Superior temporal gyrus (tissue), 1 donor: ENCODE data around the gene TBC1D3H.
"Not testable (repeated sequence)": the region's sequence is repeated elsewhere in the genome, so short reads cannot be mapped to it uniquely, and the experiment has no call there.

Source experiments
- DNase-seq: peaks from one replicate; pipeline ENCODE4 v3.0.0-alpha.2; 2016; ENCODE audit errors: extremely low spot score

Gene TBC1D3H

DNA sequence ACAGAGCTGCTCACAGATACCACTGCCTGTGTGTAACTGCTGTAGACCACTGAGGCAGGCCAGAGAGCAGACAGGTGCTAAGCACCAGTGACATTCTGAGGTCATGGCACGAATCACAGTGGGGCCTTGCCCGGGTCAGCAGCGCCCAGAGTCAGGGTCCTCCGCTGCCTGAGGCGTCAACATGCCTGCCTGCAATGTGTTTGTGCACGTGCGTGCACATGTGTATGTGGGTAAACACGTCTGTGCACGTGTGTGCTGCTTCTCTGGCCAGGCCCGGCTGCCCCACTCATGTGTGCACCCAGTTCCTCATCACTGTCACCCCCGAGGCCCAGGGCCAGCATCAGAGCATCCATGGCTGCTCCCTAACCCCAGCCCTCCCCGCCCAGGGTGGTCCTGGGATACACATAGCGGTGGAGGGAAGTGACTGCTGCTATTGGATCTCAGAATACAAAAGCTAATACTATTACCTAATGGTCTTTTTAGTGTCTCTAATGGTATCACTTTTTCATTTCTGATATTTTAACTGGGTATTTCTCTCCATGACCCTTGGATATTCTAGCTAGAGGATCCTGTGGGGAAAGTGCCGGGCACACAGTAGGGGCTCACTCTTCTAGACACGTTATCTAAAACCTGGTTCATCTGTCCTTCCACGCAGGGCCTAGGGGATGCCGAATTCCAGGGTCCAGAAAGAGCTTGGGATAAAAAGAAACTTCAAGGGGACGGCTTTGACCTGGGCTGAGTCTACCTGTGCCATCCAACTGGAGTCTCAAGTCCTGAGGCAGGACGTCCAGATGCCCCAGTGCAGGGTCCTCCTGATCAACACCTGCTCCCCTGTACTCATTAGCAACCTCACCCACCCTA is at the start of gene TBC1D3H:
Gene TBC1D3H, minus strand, starts transcription at position 51 of the 861 bp plus-strand sequence. CDS start 1,540 bp downstream, outside the sequence.
- not testable (repeated sequence) for DNase-seq

DNA sequence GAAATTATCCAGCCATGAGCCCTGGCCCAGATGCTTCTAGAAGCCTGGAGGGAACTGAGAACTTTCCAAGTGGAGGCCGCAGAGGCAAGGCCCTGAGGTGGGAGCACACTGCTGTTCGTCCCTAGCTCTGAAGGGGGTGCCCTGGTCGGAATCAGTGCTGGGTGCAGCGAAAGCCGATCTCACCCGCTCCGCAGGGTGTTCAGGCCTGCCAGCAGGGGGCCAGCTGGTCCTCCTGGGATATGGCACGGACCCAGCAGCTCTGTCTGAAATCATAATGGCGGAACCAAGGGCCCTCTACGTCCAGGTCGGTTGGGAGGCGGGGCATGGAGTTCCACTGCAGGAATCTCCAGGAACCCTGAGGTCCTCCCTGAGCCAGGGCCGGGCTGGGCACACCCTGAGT is 40.7 kb upstream of the TBC1D3H start:
- DNase-seq, result not testable (repeated sequence)

DNA sequence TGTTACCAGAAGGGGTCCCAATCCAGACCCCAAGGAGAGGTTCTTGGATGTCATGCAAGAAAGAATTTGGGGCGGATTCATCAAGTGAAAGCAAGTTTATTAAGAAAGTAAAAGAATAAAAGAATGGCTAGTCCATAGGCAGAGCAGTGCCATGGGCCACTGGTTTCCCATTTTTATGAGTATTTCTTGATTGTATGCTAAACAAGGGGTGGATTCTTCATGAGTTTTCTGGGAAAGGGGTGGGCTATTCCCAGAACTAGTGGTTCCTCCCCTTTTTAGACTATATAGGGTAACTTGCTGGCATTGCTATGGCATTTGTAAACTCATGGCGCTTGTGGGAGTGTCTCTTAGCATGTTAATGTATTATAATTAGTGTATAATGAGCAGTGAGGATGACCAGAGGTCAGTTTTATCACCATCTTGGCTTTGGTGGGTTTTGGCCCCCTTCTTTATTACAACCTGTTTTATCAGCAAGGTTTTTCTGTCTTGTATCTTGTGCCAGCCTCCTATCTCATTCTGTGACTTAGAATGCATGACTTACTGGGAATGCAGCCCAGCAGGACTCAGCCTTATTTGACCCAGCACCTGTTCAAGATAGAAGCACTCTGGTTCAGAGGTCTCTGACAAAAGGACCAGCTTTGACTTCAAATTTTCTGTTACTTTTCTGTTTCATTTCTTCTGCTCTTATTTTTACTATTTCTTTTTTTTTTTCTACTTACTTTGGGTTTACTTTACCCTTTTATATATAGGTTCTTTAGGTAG is 27.1 kb upstream of the TBC1D3H start:
- not testable (repeated sequence) for DNase-seq

DNA sequence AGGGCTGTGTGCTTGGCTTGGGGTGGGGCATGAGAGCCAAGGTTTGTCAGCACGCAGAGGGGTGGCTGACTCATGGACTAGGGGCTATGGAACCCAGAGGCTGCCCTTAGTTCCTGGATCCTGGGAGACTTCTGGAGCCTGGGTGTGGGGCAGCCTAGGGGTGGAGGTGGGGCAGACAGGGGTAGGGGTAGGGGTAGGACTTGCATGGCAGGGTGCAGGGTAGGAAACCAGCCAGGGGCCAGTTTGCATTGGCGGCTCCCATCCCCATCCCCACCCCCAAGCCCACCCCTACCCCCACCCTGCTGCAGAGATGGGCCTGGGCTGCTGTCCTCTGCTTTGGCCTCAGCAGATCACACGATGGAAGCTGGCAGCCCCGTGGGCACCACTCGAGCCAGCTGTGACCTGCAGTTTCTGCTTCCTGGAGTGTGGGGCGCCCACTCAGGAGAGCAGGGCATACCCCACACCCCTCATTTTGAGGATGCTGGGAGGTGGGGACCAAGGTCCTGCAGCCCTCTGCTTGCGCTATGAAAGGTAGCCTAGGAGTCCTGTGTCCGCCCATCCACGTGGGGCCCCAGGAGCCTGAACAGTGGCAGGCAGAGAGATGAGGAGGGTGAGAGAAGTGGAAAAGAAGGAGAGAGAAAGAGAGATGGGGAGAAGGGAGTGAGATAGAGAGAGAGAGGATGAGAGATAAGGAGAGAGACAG is 2.9 kb upstream of the TBC1D3H start:
- not testable (repeated sequence) for DNase-seq

DNA sequence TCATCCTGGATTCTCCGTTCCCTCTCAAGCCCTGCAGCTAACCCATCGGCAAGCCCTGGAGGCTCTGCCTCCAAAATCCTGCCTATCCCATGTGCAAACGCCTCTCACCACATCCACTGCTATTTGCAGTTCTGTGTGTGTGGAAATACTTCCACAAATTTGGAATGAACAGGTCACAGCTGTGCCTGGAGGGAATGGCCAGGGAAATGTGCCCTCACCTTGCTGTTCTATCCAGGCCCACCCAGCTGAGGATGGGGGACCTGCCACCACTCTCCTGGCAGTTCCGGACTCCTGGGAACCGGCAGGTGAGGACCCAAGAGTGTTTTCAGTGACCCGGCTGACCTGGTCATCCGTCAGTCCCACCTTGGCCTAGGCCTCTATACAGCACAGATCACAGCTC is 12.3 kb downstream of the TBC1D3H start:
- not testable (repeated sequence) for DNase-seq

DNA sequence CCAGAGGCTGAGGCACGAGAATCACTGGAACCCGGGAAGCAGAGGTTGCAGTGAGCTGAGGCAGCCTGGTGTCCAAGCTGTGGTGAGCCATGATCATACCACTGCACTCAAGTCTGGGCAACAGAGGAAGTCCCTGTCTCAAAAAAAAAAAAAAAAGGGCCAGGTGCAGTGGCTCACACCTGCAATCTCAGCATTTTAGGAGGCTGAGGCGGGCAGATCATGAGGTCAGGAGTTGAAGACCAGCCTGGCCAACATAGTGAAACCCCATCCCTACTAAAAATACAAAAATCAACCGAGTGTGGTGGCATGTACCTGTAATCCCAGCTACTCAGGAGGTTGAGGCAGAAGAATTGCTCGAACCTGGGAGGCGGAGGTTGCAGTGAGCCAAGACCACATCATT is 25.7 kb downstream of the TBC1D3H start:
- DNase-seq, result not testable (repeated sequence)
